GM21619 (cell line): ENCODE data around the gene EPN2.

Source experiments
- ATAC-seq: cut with Tn5 transposase; IDR thresholded peaks from one replicate; pipeline ENCODE4 v1.9.1; 2021; ENCODE audit not compliant: unreplicated experiment

The EPN2 gene

GRCh38 chr17:19307521-19307920 lies 70.4 kb downstream of the EPN2 start:
- no peak for ATAC-seq

GRCh38 chr17:19308398-19308797 lies 71.2 kb downstream of the EPN2 start:
- ATAC-seq = no peak

- no peak for ATAC-seq
Observed at GRCh38 chr17:19309701-19310100, 72.5 kb downstream of the EPN2 start.

GRCh38 chr17:19310151-19310550 lies 73.0 kb downstream of the EPN2 start:
- ATAC-seq = no peak

- ATAC-seq = no peak
Observed at GRCh38 chr17:19311016-19311415, 73.8 kb downstream of the EPN2 start.

GRCh38 chr17:19311421-19312215 lies 74.5 kb downstream of the EPN2 start:
- ATAC-seq = no peak

- no peak for ATAC-seq
Observed at GRCh38 chr17:19312406-19312805, 75.2 kb downstream of the EPN2 start.

- no peak for ATAC-seq
Observed at GRCh38 chr17:19313066-19313745, 76.0 kb downstream of the EPN2 start.

- no peak for ATAC-seq
Observed at GRCh38 chr17:19313746-19314651, 76.8 kb downstream of the EPN2 start.

GRCh38 chr17:19315104-19315503 lies 77.9 kb downstream of the EPN2 start:
- no peak for ATAC-seq

GRCh38 chr17:19316761-19317358 lies 79.7 kb downstream of the EPN2 start:
- no peak for ATAC-seq

- no peak for ATAC-seq
Observed at GRCh38 chr17:19317359-19318095, 80.4 kb downstream of the EPN2 start.

GRCh38 chr17:19318611-19319010 lies 81.4 kb downstream of the EPN2 start:
- no peak for ATAC-seq

GRCh38 chr17:19319771-19320505 lies 82.8 kb downstream of the EPN2 start:
- no peak for ATAC-seq

- ATAC-seq = no peak
Observed at GRCh38 chr17:19320876-19321275, 83.7 kb downstream of the EPN2 start.

GRCh38 chr17:19321481-19322128 lies 84.4 kb downstream of the EPN2 start:
- ATAC-seq = no peak

GRCh38 chr17:19322129-19322505 lies 85.0 kb downstream of the EPN2 start:
- ATAC-seq = no peak

- no peak for ATAC-seq
Observed at GRCh38 chr17:19322861-19323260, 85.7 kb downstream of the EPN2 start.

GRCh38 chr17:19325542-19325941 lies 88.4 kb downstream of the EPN2 start:
- ATAC-seq = no peak
